CD4-positive, alpha-beta T cell (primary cell): ENCODE data around the gene NDRG4. TPM values are rescaled to one million over a fixed set of nuclear protein-coding genes. Genes with fewer than 3 reads are reported as not detected.

Experiments
- ATAC-seq: fragments of 200-7000 bp; cut with Tn5 transposase; one replicate; pipeline ENCODE4 v1.10.0; 2022; ENCODE audit warnings: mild to moderate bottlenecking; ENCODE audit not compliant: poor library complexity
- CTCF ChIA-PET: fragments of 350-600 bp; sonication (Branson Sonifier 250); formaldehyde crosslinking; loops from one replicate; lab custom pipeline; 2021; ENCODE audit warnings: antibody characterized with exemption, inconsistent platforms; lab: Charles Lee
- POLR2A ChIA-PET: fragments of 350-600 bp; sonication (Branson Sonifier 250); formaldehyde crosslinking; loops from one replicate; lab custom pipeline; 2021; ENCODE audit warnings: antibody characterized with exemption, inconsistent platforms; lab: Charles Lee
- DNase-seq, 14 experiments: peaks; one replicate each; pipeline ENCODE4 v3.0.0-alpha.2; 2013 to 2020; ENCODE audit warnings: mixed read lengths in 2 of 14
- H3K27ac ChIP-seq, 2 donors: one replicate each; pipeline versions ENCODE4 v1.5.1 to v1.7.0; 2013; ENCODE audit warnings: low read length in 2 of 2, low read depth in 1 of 2, mild to moderate bottlenecking in 1 of 2
- H3K27me3 ChIP-seq, 2 experiments: 1 replicate in 1 of 2; 2 replicates in 1 of 2; pipeline versions ENCODE4 v1.6.1 to v1.7.0; 2013; ENCODE audit warnings: low read length in 2 of 2, control low read depth in 1 of 2, mild to moderate bottlenecking in 1 of 2, moderate library complexity in 1 of 2; ENCODE audit not compliant: insufficient read depth in 2 of 2, control insufficient read depth in 1 of 2
- H3K36me3 ChIP-seq: one replicate; pipeline ENCODE4 v1.6.1; 2013; ENCODE audit warnings: low read length, control low read depth; ENCODE audit not compliant: insufficient read depth
- H3K4me1 ChIP-seq: one replicate; pipeline ENCODE4 v1.6.1; 2013; ENCODE audit warnings: low read length, control low read depth; ENCODE audit not compliant: insufficient read depth
- H3K4me3 ChIP-seq: one replicate; pipeline ENCODE4 v1.5.1; 2013; ENCODE audit warnings: mild to moderate bottlenecking, low read length, moderate library complexity
- H3K9me3 ChIP-seq, 2 experiments: 1 replicate in 1 of 2; 2 replicates in 1 of 2; pipeline versions ENCODE4 v1.6.1 to v1.7.0; 2013; ENCODE audit warnings: low read length in 2 of 2, mild to moderate bottlenecking in 2 of 2, control low read depth in 1 of 2, moderate library complexity in 1 of 2; ENCODE audit not compliant: control insufficient read depth in 1 of 2, insufficient read depth in 1 of 2
- H3K27ac Mint-ChIP-seq: one replicate; pipeline ENCODE4 v1.8.0; 2020; ENCODE audit warnings: mixed read lengths
- H3K27me3 Mint-ChIP-seq: one replicate; pipeline ENCODE4 v1.8.0; 2021; ENCODE audit warnings: mixed read lengths
- H3K36me3 Mint-ChIP-seq: one replicate; pipeline ENCODE4 v1.8.0; 2021; ENCODE audit warnings: low read depth, mixed read lengths
- H3K4me1 Mint-ChIP-seq: one replicate; pipeline ENCODE4 v1.8.0; 2021; ENCODE audit warnings: low read depth, mixed read lengths
- H3K4me3 Mint-ChIP-seq: one replicate; pipeline ENCODE4 v1.8.0; 2020; ENCODE audit warnings: mild to moderate bottlenecking, mixed read lengths
- H3K9me3 Mint-ChIP-seq: one replicate; pipeline ENCODE4 v1.8.0; 2020; ENCODE audit warnings: mixed read lengths
- CTCF ChIP-seq: fragments of 200-600 bp; IDR thresholded peaks from one replicate; pipeline ENCODE4 v1.8.0; 2022; ENCODE audit warnings: antibody characterized with exemption, mild to moderate bottlenecking
- intact Hi-C, 2 experiments: fragments of 100-400 bp; cut with DNase I in 1 of 2; cut with micrococcal nuclease in 1 of 2; formaldehyde crosslinking; loops; one replicate each; pipeline versions ENCODE4 v1.15.1 to v1.9.0; 2023 to 2025; cut with DNase I, micrococcal nuclease
- total RNA-seq, 174 experiments: library from RNA in 2 of 174; stranded (reverse) in 2 of 174; gene quantifications; one replicate each; pipeline ENCODE4 v1.2.3 and lab custom pipeline; 2021 to 2026

The NDRG4 gene
- total RNA-seq, 2 experiments from 2014 or later = 2.8 to 3.2 TPM

- ChIA-PET CTCF (interaction anchor here (1.3 kb wide), 1 partner anchor 11 kb away, joined by 3 read pairs; no protein-coding TSS in a partner anchor), POLR2A (no interaction called here)
- H3K4me1 ChIP-seq = no peaks in the 10 kb centered on the region
- no peaks in the 10 kb centered on the region for H3K36me3 Mint-ChIP-seq
- H3K4me3 ChIP-seq = no peak overlapping the region
- TF ChIP-seq CTCF = no peak
- no peak overlapping the region for H3K4me3 Mint-ChIP-seq
- H3K9me3 Mint-ChIP-seq = no peaks in the 10 kb centered on the region
- no peaks in the 10 kb centered on the region for H3K36me3 ChIP-seq
- no peaks in the 10 kb centered on the region for H3K9me3 ChIP-seq
- ATAC-seq (no peak), DNase-seq (no peak)
- H3K27ac Mint-ChIP-seq = no peak overlapping the region
- no peaks in the 10 kb centered on the region for H3K4me1 Mint-ChIP-seq
- H3K27me3 Mint-ChIP-seq = peaks cover 19% of the 10 kb centered on the region
- intact Hi-C loops = no loop called here
- peaks cover 0 to 2% of the 10 kb centered on the region in 2 experiments for H3K27me3 ChIP-seq
- no peak overlapping the region for H3K27ac ChIP-seq
Measured at GRCh38 chr16:58476791-58477190, 23.2 kb upstream of the NDRG4 start.

DNA sequence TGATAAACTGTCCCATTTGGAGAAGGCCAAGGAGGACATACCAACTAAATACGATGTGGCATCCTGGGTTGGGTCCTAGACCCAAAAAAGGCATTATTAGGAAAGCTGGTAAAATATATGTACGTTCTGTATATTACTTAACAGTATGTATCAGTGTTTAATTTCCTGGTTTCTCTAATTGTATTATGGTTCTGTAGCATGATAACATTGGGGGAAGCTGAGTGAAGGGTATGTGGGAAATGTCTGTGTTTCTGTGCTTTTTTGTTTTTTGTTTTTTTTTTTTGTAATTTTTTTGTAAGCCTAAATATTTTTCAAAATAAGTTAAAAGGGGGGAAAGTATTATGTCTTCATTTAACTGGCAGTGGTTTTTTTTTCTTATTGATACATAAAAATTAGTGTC is 21.5 kb upstream of the NDRG4 start:
- CTCF ChIA-PET = no interaction called here

GRCh38 chr16:58481226-58481869 is 18.6 kb upstream of the NDRG4 start:
- Histone ChIP-seq H3K9me3 (no peaks in the 10 kb centered on the region), H3K27ac (no peak overlapping the region), H3K4me3 (no peak overlapping the region), H3K27me3 (no peaks in the 10 kb centered on the region), H3K4me1 (no peaks in the 10 kb centered on the region), H3K36me3 (no peaks in the 10 kb centered on the region)
- DNase-seq (no peak), ATAC-seq (no peak)
- intact Hi-C loops = no loop called here
- H3K27me3 Mint-ChIP-seq = peaks cover 8% of the 10 kb centered on the region
- no peak overlapping the region for H3K4me3 Mint-ChIP-seq
- no peaks in the 10 kb centered on the region for H3K9me3 Mint-ChIP-seq
- no peak overlapping the region for H3K27ac Mint-ChIP-seq
- ChIA-PET CTCF (no interaction called here), POLR2A (no interaction called here)
- no peaks in the 10 kb centered on the region for H3K4me1 Mint-ChIP-seq
- TF ChIP-seq CTCF = no peak
- no peaks in the 10 kb centered on the region for H3K36me3 Mint-ChIP-seq

More for the DNA sequence above, 21.5 kb upstream of the NDRG4 start:
- Mint-ChIP-seq H3K4me3 (no peak overlapping the region), H3K36me3 (no peaks in the 10 kb centered on the region), H3K27me3 (peaks cover 13% of the 10 kb centered on the region), H3K27ac (no peak overlapping the region), H3K9me3 (no peaks in the 10 kb centered on the region), H3K4me1 (no peaks in the 10 kb centered on the region)
- Histone ChIP-seq H3K9me3 (no peaks in the 10 kb centered on the region), H3K4me3 (no peak overlapping the region), H3K27me3 (peaks cover 0 to 2% of the 10 kb centered on the region in 2 experiments), H3K36me3 (no peaks in the 10 kb centered on the region), H3K4me1 (no peaks in the 10 kb centered on the region), H3K27ac (no peak overlapping the region)
- DNase-seq (no peak), ATAC-seq (no peak)
- POLR2A ChIA-PET = no interaction called here
- intact Hi-C loops = no loop called here
- no peak for TF ChIP-seq CTCF
